GM19099 (cell line): ENCODE measurements around the gene CNNM3.

Experiments
- POLR2A ChIP-seq: IDR thresholded peaks from 3 replicates; pipeline ENCODE4 v1.6.1; 2011; ENCODE audit warnings: low read depth; ENCODE audit not compliant: insufficient read length; ENCODE audit errors: extremely low read depth

The CNNM3 gene

DNA sequence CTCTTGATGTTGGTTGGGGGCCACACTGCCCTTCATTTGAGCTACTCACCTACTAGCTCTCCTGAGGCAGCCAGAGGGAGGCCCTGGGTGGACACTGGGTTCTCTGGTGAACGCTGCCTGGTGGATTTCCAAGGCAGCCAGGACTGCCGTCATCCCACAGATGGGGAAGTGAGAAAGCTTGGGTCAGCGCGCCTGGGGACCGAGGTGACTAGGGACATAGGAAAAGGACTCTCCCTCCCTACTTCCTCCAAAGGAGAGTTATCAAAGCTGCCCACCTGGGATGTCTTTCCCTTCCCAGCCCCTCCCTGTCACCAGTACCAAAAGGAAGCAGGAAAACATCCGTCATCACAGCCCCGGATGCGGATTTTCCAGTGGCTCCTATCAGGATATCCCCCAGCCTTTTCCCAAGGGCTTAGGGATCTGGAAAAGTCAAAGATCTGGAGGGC is 57.6 kb downstream of the CNNM3 start:
- TF ChIP-seq POLR2A = no peak

DNA sequence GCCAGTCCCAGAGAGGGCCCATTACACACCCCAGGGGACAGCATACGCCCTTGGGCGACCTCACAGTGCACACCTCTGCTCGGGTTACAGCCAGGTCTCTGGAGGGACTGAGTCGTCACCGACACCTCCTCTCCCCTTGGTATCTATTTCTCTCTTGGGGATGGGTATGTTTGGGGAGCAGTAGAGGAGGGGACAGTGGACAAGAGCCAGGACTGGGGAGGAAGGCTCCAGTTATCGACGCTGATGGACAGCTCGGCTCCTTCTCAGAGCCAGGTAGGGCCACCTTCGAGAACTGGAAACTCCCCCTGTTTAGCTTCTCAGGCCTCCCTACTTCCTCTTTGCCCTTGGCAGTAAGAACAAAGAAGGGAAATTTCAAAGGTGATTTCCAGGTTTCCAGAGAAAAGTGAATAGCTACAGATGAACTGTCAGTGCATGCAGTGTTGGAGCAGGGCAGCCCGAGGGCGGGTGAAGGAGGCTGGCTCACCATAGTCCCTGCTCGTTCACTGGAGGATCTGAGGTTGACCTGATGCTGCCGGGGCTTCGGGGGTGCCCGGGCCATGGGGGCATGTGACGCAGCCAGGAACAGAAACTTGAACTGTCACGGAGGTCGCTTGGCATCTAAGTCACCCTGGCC is 58.2 kb downstream of the CNNM3 start:
- peak; percentile 41 for TF ChIP-seq POLR2A

DNA sequence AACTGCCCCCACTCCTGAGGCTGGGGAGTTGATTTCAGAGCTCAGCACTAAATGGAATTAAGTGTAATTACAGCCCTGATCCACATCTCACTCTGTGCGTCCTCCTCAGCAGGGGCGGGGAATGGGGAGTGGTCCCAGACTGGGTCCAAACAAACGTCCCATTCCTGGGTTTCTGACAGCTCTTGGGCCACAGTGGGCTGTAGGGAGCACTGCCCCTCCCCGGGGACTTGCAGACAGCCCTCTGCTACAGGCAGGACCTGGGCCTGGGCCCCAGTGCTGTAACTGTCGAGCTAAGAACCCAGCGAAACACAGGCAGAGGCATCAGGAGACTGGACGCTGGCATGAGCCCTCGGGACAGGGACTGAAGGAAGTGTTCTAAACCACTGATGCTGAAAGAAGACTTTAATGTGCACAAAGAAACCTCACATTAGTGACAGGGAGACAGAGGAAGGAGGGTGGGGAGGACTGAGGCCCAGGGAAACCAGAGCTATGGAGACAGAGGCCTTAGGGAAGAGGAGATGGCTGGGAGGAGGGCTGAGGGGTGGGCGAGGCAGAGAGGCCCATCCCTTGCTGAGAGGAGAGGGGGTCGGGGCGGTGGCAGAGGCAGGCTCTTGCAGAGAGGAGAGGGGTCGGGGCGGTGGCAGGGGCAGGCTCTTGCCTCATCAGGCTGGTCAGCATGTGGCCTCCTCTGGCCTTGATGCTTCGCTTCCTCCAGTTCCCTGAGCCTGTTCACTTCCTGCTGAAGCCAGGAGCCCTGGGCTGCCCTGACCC is 59.6 kb downstream of the CNNM3 start:
- no peak for TF ChIP-seq POLR2A

DNA sequence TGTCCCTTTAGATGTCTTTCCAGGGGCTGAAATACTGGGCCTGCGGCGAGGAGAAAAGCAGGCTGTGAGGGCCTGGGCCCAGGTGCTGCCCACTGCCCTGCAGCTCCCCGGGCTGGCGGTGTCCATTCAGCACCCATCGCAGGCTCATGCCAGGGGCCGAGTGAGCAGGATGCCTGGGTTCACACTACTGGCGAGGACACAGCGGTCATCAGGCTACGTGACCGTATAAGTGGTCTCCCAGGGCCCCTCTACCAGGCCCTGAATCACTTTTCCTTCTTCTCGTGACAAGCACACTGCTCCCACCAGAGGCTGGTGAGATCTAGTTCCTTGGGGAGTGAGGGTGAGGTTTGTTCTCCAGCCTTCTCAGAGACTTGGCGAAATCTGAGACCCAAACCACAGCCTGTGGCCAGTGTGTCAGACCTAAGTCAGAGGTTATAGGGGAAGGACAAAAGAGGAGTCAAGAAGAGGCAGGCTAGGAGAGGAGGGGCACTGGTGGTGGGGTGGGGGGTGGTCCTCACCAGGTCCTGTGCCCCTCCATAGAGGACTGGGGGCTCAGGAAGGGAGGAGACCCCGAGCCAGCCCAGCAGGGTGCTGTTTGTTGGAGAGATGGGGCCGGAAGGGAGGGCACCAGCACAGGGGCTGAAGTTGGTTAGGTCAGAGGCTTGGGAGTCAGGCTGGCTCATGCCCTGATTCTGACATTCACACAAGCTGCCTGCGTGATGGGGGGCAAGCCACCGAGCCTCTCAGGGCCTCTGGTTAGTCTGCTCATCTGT is 60.4 kb downstream of the CNNM3 start:
- TF ChIP-seq POLR2A = no peak

DNA sequence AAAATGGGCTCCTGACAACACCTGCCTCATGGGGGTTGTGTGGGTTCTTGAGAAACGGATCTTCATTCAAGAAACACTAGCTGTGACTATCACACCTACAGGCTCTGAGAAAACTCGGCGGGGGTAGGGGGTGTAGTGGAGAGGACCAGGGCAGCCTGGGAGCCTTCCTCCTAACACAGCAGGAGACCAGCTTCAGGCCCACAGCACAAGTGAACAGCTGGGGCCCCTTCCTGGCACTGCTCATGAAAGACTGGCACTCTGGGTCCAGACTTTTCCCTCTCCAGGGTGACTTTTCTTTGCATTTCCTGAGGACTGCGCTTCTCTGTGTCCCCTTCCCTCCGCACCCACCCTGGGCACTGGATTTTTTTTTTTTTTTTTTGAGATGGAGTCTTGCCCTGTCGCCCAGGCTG is 61.0 kb downstream of the CNNM3 start:
- no peak for TF ChIP-seq POLR2A

DNA sequence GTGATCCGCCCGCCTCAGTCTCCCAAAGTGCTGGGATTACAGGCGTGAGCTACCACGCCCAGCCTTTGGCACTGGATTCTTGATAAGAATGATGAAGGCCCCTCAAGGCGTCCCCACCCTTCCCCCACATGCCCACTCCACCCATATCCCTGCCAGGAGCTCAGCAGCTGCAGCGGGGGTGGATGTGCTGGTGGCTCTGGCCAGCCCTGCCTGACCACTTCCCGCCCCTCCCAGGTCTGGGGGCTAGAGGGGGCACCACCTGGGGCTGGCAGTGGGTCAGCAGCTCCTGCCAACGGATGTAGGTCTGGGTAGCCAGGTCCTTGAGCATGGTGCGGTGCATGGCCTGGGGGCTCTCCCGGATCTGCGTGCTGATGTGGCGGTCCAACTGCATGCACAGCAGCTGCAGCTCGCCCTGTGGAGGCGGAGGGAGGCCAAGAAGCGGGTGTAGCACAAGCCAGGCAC is 61.6 kb downstream of the CNNM3 start:
- no peak for TF ChIP-seq POLR2A

DNA sequence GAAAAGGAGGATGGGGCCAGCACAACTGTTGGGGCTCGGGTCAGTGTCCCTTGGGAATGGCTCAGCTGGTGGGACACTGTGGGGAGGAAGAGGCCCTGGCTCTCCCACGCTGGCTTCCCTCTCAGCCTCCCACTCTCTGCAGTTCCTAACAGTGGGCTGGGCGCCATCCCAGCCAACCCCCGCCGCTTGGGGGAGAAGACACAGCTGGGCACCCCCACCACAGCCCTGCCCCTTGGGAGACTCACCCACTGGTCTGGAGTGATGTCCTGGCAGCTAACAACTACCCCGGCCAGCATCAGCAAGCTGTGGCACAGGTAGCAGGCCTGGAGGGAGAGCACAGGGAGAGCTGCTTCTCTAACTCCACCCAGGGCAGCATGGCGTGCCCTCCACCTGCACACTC is 62.1 kb downstream of the CNNM3 start:
- TF ChIP-seq POLR2A = no peak

DNA sequence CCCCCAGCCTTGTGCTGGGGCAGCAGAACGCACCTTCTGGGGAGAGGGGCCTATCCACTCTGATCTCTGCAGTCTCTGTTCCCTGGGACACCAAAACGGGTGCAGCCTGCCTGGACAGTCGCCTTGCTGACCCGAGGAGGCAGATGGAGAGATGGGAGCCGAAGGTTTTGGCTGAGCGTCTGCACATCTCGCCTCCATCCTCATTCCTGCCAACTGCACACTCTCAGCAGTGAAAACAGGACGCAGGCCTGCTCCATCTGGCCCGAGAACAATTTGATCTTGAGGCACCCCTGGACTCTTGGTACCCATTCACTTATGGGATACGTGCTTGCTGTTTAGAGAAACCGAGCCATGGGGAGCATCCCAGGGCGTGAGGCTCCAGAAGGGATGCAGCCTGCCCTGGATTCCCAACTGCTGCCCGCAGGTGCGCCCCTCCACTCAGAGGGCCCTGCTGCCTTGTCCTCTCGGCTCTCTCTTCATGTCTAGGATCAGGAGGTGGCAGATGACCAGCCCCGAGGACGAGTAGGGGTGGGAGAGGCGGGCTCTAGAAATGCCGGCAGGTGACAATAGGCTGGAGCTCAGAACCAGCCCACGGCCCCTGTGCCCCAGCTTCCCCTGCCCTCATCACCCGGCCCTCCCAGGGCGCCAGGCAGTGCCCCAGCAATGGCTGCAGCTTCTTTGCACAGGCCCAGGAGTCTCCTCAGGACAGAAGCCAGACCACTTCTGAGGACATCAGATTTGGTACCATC is 62.9 kb downstream of the CNNM3 start:
- TF ChIP-seq POLR2A = no peak

DNA sequence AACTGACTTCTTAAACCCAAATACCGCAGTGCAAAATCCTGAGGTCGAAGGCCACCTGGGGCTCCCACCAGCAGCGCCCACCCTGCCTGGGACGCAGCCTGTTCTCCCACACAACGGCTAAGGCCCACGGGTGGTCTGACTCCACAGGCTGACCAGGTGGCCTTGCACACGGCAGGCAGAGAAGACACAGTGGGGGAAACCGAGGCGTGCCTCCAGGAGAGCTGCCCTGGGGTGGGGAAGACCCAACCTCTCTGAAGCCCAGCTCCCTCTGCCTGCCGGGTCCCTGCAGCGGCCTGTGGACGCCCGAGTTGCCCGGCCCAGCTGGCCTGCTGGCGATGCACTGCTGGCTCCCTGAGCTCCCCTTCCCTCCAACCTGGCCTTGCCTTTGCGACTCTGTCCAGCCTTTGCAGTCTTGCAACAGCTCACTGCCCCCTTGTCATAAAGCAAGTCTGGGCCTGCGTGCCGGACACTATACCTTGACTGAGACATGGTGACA is 63.5 kb downstream of the CNNM3 start:
- TF ChIP-seq POLR2A = no peak

DNA sequence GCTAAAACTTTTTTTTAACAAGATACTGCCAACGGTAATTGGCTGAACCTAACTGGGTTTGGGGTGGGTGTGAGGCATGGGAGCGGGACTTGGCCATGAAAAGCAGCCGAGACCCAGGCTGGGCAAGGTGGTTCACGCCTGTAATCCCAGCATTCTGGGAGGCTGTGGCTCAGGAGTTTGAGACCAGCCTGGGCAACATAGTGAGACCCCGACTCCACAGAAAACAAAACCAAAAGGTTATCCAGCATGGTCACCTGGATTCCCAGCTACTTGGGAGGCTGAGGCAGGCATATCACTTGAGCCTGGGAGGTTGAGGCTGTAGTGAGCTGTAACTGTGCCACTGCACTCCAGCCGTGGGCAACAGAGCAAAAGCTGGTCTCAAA is 64.8 kb downstream of the CNNM3 start:
- no peak for TF ChIP-seq POLR2A

DNA sequence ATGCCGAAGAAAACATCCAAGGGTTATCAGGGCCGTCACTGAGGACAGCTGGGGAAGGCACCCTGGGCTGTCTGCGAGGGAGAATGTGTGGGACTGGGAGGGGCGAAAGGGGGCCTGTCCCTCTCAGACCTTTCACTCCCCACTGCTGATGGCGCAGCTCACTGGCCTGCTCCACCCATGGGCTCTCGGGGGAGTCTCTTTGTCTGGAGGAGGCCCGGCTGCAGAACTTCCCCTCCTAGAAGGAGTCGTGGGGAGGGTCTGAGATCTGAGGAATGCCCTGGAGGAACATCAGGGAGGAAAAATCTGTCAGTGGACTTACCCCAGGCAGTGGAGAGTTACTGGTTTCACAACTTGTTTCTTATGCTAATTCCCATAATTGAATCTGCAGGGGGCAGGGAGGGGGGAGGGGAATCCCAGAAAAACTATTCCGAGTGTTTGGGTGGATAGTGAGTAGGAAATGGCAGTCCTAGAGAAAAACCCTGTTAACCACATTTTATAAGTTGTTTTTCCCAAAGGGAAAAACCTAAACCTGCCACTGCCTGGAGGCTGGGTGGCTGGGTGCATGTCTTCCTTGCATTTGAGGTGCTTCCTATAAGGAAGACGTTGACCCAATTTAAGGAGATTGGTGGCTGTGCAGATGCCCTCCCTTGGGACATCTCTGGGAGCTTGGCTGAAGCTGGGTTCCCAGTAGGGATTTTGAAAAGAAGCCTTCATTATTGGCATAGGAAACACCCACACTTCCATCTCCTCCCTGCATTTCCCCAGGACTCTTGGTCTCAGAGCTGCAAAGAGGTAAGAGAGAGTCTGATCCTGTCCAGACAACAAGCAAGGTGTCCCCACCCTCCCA is 65.5 kb downstream of the CNNM3 start:
- no peak for TF ChIP-seq POLR2A

DNA sequence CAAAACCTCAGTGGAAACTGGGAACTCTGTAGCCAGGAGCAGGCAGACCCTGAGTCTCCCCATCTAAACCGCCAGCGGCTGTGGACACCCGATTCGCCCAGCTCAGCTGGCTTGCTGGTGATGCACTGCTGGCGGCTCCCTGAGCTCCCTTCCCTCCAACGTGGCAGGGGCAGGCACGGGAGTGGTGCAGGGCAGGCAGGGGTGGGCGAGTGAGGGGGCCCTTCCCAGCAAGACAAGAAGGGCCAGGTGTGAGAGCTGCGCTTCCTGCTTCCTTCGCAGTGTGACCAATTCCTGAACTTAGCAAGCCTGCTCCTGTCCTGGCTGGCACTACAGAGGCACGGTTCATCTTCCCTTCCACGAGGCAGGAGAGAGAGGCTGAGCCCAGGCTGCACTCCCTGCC is 66.2 kb downstream of the CNNM3 start:
- TF ChIP-seq POLR2A = no peak

DNA sequence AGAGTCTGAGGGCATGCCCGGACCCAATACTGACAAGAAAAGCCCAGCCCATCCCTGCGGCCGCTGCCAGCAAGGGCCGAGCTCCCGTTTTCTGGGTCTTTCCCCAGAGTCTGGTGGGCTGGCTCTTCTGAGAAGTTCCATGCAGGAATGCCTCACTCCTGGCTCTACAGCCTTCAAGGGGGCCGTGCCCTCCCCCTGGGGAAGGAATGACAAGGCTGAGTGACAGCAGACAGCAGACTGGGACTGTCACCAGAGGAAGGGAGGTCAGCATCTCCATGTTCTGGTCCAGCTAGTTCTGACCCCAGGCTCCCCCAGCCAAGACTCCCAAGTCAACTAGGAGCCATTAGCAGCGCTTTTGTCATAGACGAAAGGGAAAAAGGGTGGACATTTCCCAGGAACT is 66.8 kb downstream of the CNNM3 start:
- no peak for TF ChIP-seq POLR2A

DNA sequence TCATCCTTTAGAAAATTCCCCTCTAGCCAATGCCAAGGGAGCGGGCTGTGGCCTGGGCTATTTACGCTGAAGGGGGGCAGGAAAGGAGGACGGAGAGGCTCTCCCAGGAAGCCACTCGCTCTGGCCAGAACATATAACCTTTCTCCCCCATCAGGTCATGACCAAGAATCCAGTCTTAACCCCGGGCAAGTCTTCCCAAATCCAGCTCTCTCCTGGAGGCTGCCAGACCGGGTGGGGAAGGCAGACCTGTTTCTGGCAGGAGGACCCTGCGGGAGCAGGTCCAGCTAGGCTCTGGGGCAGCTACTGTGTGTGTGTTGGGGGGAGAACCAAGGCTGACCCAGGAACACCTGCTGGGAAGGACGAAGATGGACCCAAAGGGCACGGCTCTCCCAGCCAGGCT is 67.2 kb downstream of the CNNM3 start:
- TF ChIP-seq POLR2A = no peak
